ENCODE results near the gene NYAP2.

GRCh38 chr2:225414902-225415301 is 15.4 kb downstream of the NYAP2 start:
- TF ChIP-seq CTCF (IDR thresholded peaks at IDR 0.05), result no peak
- no peak for TF ChIP-seq POLR2A (IDR thresholded peaks at IDR 0.05)
